Muscle layer of duodenum (tissue), 2 donors: Measurements from ENCODE around the gene UGT1A5.
"Not testable (repeated sequence)": the region's sequence is repeated elsewhere in the genome, so short reads cannot be mapped to it uniquely, and the experiment has no call there.

Experiments used
- H3K27ac ChIP-seq: one replicate; pipeline ENCODE4 v1.7.0; 2013; ENCODE audit warnings: mild to moderate bottlenecking, low read length
- H3K27me3 ChIP-seq: one replicate; pipeline ENCODE4 v1.7.0; 2013; ENCODE audit warnings: low read depth, mild to moderate bottlenecking, control low read depth, low read length
- H3K36me3 ChIP-seq, 2 donors: one replicate each; pipeline ENCODE4 v1.7.0; 2013; ENCODE audit warnings: low read length in 2 of 2, control low read depth in 1 of 2, mild to moderate bottlenecking in 1 of 2; ENCODE audit not compliant: insufficient read depth in 2 of 2, control insufficient read depth in 1 of 2
- H3K4me1 ChIP-seq, 2 donors: one replicate each; pipeline ENCODE4 v1.7.0; 2013; ENCODE audit warnings: low read length in 2 of 2, mild to moderate bottlenecking in 2 of 2, control low read depth in 1 of 2, moderate library complexity in 1 of 2; ENCODE audit not compliant: insufficient read depth in 2 of 2, control insufficient read depth in 1 of 2
- H3K4me3 ChIP-seq, 2 donors: one replicate each; pipeline ENCODE4 v1.7.0; 2013; ENCODE audit warnings: low read length in 2 of 2, low read depth in 1 of 2, mild to moderate bottlenecking in 1 of 2
- H3K9me3 ChIP-seq, 2 donors: one replicate each; pipeline ENCODE4 v1.7.0; 2013; ENCODE audit warnings: low read length in 2 of 2, control low read depth in 1 of 2, mild to moderate bottlenecking in 1 of 2; ENCODE audit not compliant: control insufficient read depth in 1 of 2
- donor health status: healthy.

The UGT1A5 gene

GRCh38 chr2:233699424-233700027 is 13.2 kb upstream of the UGT1A5 start:
- H3K9me3 ChIP-seq, result peaks cover 0 to 8% of the 10 kb centered on the region in 2 donors
- no peaks in the 10 kb centered on the region for H3K4me1 ChIP-seq
- no peak overlapping the region for H3K4me3 ChIP-seq
- no peak overlapping the region for H3K27ac ChIP-seq
- no peaks in the 10 kb centered on the region for H3K27me3 ChIP-seq
- no peaks in the 10 kb centered on the region for H3K36me3 ChIP-seq

DNA sequence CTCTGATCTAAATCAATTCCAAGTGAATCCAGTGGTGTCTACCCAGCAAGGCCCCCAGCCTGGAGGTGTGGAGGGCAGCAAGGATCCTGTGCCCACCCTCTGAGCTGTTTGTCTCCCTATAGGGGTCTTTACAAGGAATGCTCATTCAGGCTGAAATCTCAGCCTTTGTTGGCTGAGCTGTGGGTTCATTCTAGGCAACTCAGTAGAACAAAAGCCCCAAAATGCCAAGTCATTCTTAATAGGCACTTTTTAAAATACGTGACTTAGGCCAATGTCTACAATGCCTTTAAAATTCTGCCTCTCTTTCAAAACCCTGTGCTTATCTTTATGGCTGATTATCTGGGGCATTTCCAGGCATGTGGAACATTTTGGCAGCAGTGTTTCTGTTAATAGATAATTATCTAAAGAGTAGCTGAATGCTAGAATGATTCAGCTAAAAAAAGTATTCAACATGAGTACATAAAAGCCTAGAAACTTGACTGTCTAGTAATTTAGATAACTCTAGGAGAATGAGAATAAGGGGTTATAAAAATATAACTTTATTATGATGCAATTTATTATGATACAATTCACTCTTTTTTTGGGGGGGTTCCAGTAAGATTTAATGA is 12.6 kb upstream of the UGT1A5 start:
- Histone ChIP-seq H3K4me1 (no peaks in the 10 kb centered on the region), H3K36me3 (no peaks in the 10 kb centered on the region), H3K27me3 (no peaks in the 10 kb centered on the region), H3K27ac (no peak overlapping the region), H3K9me3 (peaks cover 0 to 8% of the 10 kb centered on the region in 2 donors), H3K4me3 (no peak overlapping the region)

DNA sequence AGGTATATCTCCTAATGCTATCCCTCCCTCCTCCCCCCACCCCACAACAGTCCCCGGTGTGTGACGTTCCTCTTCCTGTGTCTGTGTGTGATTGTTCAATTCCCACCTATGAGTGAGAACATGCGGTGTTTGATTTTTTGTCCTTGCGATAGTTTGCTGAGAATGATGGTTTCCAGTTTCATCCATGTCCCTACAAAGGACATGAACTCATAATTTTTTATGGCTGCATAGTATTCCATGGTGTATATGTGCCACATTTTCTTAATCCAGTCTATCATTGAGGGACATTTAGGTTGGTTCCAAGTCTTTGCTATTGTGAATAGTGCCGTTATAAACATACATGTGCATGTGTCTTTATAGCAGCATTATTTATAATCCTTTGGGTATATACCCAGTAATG is 11.9 kb upstream of the UGT1A5 start:
- not testable (repeated sequence) for H3K36me3 ChIP-seq, H3K9me3 ChIP-seq, H3K27ac ChIP-seq, H3K4me3 ChIP-seq, H3K27me3 ChIP-seq, H3K4me1 ChIP-seq

DNA sequence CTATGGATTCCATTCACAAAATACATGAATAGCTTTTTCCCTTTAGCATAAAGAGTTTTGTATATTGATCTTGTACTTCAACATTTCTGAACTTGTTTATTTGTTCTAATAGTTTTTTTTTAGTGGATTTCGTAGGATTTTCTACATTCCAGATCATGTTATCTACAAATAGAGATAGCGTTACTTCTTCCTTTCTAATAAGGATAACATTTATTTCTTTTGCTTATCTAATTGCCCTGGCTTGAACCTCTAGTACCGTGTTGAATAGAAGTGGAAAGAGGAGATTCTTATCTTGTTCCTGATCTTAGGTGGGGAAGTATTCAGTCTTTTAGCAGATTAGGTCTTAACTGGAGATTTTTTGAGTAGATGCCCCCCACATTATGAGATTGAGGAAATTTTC is 10.5 kb upstream of the UGT1A5 start:
- H3K27ac ChIP-seq, result no peak overlapping the region
- no peak overlapping the region for H3K4me3 ChIP-seq
- H3K27me3 ChIP-seq, result no peaks in the 10 kb centered on the region
- H3K9me3 ChIP-seq, result peaks cover 0 to 8% of the 10 kb centered on the region in 2 donors
- H3K4me1 ChIP-seq, result no peaks in the 10 kb centered on the region
- no peaks in the 10 kb centered on the region for H3K36me3 ChIP-seq

DNA sequence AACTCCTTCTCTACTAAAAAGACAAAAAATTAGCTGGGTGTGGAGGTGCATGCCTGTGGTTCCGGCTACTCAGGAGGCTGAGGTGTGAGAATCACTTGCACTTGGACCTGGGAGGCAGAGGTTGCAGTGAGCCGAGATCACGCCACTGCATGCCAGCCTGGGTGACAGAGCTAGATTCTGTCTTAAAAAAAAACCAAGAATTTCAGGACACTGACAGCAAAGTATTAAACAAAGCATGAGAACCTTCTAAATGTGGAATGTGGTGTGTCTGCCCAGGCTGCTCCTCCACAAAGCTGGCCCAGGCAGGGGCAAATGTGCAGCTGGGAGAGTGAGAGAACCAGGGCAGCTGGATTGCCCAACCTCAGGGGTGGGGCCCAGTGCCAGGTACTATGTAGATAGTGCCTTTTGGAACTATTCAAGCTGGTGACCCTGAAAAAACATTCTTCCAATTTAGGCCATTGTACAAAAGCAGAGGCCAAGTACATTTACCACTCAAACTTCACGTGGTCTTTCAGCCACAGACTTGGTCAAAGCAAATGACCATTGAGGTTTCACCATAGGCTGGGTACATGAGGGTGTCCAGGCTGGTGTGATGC is 6.7 kb upstream of the UGT1A5 start:
- Histone ChIP-seq H3K4me3 (no peak overlapping the region), H3K9me3 (peaks cover 0 to 8% of the 10 kb centered on the region in 2 donors), H3K36me3 (no peaks in the 10 kb centered on the region), H3K27me3 (no peaks in the 10 kb centered on the region), H3K27ac (no peak overlapping the region), H3K4me1 (no peaks in the 10 kb centered on the region)

- Histone ChIP-seq H3K27ac (no peak overlapping the region), H3K9me3 (peaks cover 0 to 8% of the 10 kb centered on the region in 2 donors), H3K4me3 (no peak overlapping the region), H3K4me1 (no peaks in the 10 kb centered on the region), H3K27me3 (no peaks in the 10 kb centered on the region), H3K36me3 (no peaks in the 10 kb centered on the region)
Observed at GRCh38 chr2:233706720-233707119, 6.0 kb upstream of the UGT1A5 start.

DNA sequence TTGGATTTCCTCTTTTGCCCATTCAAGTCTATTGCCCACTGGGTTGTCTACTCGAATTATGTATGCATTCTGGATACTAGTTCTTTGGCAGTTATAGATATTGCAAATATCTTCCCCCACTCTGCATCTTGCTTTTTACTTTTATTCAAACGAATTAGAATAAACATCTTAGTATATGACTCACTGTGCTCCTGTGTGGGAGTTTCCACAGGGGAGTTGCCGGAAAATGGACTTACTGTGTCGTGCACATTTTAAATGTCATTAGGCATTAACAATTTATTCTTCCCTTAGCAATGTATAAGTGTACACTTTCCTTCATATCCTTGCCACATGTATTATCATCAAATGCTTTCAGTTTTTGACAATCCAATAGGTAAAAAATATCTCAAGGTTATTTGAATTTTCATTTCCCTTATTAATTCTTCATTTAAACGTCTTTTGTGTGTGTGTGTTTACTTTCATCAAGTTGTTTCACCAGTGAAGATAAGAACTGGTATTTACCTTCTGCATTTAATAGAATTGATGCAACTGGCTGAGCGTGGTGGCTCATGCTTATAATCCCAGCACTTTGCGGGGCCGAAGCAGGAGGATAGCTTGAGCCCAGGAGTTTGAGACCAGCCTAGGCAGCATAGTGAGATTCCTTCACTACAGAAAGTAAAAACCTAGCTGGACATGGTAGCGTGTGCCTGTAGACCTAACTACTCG is 4.6 kb upstream of the UGT1A5 start:
- peaks cover 0 to 2% of the 10 kb centered on the region in 2 donors for H3K9me3 ChIP-seq
- no peak overlapping the region for H3K27ac ChIP-seq
- no peaks in the 10 kb centered on the region for H3K36me3 ChIP-seq
- H3K4me1 ChIP-seq, result no peaks in the 10 kb centered on the region
- H3K27me3 ChIP-seq, result no peaks in the 10 kb centered on the region
- no peak overlapping the region for H3K4me3 ChIP-seq

DNA sequence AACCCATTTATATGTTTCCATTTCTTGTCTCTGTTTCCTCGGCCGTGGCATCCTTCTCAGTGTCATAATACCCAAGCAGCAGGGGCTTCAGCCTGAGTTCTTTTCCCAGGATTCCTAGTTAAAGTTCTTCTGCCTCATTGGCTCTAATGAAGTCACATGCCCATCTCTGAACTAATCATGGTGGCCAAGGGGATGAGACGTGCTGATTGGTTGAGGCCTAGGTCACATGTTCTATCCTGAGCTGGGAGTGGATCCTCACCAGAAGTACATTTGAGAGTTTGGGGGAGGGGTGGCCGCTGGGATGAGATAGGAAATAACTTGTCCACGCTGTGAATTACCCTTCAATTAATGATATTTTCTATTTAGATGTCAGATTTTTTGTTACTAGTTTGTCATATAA is 3.8 kb upstream of the UGT1A5 start:
- no peaks in the 10 kb centered on the region for H3K27me3 ChIP-seq
- no peak overlapping the region for H3K27ac ChIP-seq
- peaks cover 0 to 1% of the 10 kb centered on the region in 2 donors for H3K9me3 ChIP-seq
- no peaks in the 10 kb centered on the region for H3K36me3 ChIP-seq
- H3K4me1 ChIP-seq, result no peaks in the 10 kb centered on the region
- H3K4me3 ChIP-seq, result no peak overlapping the region

DNA sequence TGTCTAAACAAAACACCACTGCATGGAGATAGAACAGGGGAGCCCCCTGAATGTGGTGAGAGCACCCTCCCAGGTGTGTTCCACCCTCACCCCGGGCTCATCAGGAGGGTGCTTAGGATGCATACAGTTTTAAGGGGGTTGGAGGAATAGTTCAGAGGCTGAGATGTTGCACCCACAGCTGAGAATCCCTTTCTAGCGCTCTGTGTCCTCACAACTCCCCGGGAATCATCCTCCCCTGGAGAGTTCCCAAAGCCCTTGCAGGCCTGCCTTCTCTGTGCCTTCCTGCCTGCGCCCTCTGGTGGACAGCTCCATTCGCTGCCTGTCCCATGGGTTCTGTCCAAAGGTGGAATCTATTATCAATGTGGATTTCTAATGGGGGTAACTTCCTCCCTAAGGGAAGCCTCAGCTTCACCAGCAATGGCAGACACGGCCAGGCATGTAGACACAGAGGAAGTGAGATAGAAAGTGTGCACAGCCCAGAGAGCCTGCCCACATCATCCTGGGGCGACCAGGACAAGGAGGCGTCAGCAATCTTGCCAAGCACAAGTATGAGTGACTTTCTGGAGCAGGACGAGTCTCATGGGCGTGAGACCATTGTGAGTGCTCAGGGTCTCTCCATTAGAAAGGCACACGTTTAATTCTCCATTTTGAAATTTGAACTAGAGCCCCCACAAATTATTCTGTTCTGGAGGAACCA is 1.2 kb upstream of the UGT1A5 start:
- Histone ChIP-seq H3K27me3 (no peaks in the 10 kb centered on the region), H3K4me3 (no peak overlapping the region), H3K27ac (no peak overlapping the region), H3K9me3 (no peaks in the 10 kb centered on the region), H3K36me3 (no peaks in the 10 kb centered on the region), H3K4me1 (no peaks in the 10 kb centered on the region)

DNA sequence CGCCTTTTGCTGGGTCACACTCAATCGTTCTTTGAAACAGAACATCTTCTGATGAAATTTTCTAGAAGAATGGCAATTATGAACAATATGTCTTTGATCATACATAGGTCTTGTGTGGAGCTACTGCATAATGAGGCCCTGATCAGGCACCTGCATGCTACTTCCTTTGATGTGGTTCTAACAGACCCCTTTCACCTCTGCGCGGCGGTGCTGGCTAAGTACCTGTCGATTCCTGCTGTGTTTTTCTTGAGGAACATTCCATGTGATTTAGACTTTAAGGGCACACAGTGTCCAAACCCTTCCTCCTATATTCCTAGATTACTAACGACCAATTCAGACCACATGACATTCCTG is 532 bp downstream of the UGT1A5 start:
- Histone ChIP-seq H3K4me3 (no peak overlapping the region), H3K9me3 (no peaks in the 10 kb centered on the region), H3K4me1 (no peaks in the 10 kb centered on the region), H3K27me3 (no peaks in the 10 kb centered on the region), H3K36me3 (no peaks in the 10 kb centered on the region), H3K27ac (no peak overlapping the region)

- Histone ChIP-seq H3K4me3 (no peak overlapping the region), H3K27me3 (no peaks in the 10 kb centered on the region), H3K36me3 (no peaks in the 10 kb centered on the region), H3K27ac (no peak overlapping the region), H3K4me1 (no peaks in the 10 kb centered on the region), H3K9me3 (no peaks in the 10 kb centered on the region)
Observed at GRCh38 chr2:233714121-233714520, 1.4 kb downstream of the UGT1A5 start.
